NCI-H345 treated with DMSO at 0.1 percent for 48 hours (cell line): ENCODE measurements around the gene FGGY.

Experiments
- DNase-seq: peaks from one replicate; lab custom pipeline; 2025; ENCODE audit not compliant: unreplicated experiment; lab: John Stamatoyannopoulos, UW

FGGY gene

DNA sequence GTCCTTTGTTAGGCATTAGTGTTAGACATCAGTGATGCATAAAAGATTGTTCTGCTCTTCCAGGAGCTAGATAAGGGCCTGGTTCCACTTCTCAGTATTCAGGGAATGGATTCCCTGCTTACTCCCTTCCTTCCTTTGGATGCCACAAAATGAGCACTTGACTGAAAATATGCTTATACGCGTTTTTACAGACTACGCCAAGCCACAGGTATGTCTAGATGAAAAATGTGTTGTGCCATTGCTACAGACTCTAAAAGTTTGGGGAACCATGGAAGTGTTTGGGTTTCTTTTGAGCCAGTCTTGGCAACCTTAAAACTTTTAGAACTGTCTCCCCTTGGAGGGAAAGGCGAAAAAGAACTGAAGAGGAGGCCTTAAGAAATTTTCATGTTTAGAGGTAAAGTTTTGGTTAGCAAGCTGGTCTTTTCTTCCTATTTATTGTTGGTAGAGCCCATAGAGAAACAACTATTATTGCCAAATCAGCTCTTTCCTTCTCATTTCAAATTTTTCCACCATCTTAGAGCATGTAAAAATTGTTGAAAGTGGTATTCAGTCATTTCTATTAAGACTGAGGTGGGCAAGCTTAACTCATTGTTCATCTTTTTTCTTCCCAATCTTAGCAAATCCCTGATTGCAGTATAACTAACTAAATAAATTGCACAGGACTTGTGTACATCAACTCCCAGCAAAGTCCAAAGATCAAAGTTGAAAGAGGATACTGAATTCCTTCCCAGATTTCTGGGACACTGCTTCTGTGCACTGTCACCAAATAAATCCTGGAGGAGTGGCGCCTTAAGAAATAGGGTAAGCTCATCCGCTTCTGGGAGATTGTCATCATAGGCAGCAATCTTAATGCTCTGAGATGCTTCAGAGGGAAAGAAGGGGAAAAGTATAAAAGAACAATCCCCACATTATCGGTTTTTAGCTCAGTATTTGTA lies 18.9 kb downstream of the FGGY start:
- DNase-seq: no peak

DNA sequence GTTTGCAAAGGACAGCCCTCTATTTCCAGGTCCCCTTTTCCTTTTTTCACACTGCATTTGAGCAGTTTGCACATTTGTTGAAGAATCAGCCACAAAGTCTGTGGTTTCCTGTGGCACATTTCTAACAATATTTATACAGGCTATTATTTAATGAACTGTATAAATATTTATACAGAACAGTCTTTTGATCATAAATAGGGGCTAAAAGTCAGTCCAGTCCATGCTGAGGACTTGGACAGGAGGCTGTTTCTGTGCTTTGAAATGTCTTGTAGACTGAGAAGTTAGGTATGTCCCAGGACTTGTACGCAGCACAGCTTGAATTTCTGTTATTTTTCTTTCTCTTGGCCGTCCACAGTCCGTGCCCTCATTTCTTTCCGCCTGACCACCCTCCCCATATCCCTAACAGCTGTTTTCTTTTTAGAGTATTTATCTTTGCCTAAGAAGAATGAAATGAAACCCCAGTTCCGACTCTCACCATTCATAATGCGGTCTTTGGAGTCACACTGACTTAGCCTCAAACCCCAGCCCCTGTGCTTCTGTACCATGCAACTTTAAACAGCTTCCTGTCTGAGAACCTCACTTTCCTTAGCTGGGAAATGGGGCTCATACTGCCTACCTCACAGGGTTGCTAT lies 19.7 kb downstream of the FGGY start:
- DNase-seq: no peak

DNA sequence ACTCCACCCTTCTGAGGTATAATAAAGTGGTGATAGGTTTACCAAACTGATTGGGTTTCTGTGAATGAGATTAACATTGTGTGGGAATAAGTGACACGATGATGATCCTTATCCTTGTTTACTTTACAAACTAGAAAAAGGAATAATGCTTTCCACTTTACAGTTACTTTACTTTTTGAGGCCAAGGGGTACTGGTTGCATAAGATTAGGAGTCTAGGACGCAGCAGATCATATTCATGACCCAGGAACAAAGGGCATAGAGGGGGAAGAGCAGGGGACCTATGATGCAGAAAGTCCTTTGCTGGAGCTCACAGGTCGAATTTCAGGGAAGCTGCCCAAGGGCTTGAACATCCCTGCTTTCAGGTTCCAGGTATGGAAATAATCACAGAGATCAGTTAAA lies 20.4 kb downstream of the FGGY start:
- DNase-seq: no peak

DNA sequence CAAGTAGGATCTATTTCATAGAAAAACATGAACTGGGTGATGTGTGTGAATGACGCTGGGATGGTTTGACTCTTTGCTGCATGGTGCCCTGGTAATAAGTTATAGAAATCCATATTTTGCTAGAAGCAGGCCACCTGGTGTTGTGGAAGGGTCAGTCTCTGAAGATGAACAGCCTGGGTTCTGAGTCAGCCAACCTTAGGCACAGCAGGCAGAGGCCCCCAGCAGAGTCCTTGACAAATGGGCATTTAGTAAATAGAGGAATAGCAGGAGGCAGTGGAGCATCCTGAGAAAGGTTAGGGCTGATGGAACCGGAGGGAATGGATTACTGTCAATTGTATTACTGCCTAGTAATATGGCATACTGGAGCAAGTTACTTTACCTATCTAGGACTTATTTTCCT lies 20.9 kb downstream of the FGGY start:
- no peak for DNase-seq

DNA sequence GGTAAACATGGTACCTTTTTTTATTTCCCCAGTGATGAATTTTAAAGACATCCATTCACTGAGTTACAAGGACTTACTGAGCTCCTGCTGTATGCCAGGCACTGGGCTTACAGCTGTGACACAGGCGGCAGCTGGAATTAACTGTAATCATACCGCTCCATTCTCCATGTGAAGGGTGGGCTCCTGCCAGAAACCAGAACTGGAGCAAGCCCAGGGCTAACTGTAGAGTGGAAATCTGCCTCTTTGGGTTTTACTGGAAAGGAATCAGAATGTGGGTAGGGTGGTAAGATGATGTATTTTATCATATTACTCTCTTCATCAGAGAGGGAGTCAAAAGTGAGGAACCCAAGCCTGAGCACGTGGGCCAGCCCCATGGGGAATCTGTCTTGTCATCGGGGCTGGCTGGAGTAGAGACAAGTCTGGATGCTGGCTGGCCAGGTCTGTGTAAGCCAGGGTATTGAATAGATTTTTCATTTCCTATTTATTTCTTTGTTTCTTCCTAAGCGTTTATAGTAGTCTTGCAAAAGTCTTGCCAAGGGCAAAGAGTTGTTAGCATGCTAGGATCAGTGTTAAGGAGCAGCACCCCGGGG lies 21.5 kb downstream of the FGGY start:
- no peak for DNase-seq

DNA sequence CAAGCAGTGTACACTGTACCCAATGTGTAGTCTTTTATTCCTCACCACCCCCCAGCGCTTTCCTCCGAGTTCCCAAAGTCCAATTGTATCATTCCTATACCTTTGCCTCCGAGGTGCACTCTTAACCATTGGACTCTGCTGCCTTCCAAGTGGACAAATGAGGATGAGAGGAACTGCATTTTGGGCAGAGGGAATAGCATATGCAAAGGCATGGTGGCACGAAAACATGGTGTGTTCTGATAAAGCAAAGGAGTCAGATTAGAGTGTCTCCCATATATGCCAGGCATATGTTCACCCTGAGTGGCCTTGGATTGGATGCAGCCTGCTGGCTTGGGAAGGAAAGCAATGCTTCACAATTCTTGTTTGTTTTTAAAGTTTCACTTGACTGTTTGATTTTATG lies 25.5 kb downstream of the FGGY start:
- DNase-seq: no peak

DNA sequence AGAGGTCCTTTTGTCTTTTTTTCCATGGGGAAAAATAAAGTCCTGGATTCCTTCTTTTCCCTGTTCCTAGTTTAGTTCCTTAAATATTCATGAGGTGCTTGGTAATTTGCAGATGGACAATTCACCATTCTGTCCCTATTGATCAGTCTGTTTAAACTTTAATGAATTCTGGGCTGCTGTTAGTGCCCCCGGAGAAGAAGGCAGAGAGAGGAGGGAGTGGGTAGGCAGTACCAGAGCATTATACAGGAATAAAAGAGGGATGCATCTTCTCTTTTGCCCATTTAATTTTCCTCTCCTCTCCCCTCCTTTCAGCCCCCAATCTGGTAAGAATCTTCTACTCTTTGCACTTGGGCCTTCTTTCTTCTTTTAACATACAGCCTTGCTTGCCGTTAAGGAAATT lies 25.9 kb downstream of the FGGY start:
- no peak for DNase-seq

DNA sequence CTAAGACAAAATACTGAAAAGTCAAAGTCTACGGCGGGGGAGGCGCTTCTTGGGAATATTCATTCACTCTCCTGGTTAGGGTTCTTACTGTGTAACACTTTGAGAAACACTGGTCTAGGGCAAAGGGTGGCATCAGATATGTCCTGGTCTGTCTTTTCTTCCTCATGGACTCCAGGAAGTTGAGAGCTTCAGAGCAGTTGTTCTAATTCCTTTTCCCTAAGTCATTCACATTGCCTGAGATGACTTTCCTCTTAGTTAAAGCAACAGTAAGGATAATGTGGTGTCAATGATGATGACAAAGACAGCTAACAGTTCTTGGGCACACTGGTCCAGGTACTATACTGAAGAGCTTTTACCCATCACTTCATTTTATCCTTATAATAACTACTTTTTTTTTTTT lies 27.0 kb downstream of the FGGY start:
- DNase-seq: no peak

- no peak for DNase-seq
Measured at GRCh38 chr1:59328353-59328752, 31.5 kb downstream of the FGGY start.

DNA sequence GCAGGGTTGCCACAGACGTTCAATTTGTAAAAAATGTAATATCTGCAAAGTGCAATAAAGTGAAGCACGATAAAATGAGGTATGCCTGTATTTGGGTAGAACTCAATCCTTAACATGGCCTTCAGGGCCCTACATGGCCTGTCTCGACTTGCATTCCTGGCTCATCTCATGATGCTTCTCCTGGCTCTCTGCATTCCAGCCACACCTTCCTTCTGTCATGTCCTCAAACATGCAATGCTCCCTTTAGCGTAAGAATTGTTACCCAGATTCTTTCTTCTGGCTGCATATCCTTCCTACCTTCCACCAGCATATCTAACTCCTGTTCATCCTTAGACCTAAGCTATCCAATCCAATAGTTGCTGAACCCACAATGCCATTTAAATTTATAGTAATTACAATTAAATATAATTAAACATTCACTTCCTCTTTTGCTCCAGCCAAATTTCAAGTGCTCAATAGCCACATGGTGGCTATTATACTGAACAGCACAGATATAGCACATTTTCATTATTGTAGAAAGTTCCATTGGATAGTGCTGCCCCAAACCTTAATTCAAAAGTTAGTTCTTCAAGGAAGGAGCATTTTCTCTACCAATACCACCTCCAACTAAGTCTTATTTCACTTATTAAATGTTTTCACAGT lies 32.6 kb downstream of the FGGY start:
- no peak for DNase-seq

DNA sequence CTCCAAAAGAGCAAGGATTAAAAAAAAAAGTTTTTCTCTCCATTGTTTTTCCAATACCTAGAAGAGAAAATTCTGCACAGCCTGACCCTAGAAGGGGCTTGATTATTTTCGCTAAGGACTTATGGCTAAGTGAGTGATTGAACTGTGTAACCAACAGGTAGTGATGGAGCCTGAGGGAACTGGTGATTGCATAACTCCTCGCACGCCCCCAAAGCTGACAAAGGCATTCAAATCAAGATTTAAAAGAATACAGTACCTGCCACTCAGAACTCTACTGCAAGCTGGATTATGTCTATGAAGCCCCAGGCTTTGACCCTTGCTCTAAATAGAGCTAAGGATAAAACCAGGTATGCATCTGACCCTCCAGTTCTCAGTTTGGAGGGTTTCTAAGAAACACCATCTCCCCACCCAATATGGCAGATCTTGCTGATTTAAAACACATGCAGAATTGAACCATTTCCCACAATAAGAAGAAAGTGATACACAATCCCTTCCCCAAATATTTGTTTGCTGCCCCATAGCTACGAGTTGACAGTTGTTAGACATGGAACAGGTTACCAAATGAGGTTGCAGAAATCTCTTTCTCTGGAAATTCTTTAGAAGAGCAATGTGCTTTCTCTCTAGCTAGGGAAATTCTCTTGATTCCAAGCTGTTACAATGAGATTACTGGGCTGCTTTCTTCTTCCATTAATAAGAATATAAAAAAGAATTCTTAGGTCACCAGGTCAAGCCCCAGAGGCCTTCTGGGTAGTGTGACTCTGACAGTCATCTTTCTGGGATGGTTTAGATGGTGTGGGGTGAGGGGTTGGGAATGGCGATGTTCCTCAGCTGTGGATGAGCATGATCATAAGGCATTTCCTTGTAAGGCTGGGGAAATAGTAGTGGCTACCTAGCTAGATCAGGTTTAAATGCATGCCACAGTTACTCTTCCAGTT lies 35.1 kb downstream of the FGGY start:
- DNase-seq: no peak

DNA sequence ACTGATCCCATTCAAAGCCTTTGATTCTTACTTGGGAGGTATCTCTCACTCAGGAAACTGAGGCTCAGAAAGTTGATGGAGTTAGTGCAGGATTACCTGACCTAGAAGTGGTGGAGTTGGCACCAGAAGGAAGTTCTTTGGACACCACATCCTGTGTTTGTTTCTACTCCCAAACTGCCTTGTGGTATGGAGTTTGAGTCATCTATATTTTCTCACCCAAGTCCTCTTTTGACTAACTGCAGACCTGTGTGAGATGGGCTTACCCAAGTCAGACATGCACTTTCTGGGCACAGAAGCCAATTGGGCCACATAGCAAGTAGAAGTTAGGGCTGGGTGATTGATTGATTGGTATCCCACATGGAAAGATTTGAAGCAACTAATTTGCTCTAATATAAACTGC lies 36.1 kb downstream of the FGGY start:
- DNase-seq: no peak

- no peak for DNase-seq
Measured at GRCh38 chr1:59333626-59334277, 36.9 kb downstream of the FGGY start.

DNA sequence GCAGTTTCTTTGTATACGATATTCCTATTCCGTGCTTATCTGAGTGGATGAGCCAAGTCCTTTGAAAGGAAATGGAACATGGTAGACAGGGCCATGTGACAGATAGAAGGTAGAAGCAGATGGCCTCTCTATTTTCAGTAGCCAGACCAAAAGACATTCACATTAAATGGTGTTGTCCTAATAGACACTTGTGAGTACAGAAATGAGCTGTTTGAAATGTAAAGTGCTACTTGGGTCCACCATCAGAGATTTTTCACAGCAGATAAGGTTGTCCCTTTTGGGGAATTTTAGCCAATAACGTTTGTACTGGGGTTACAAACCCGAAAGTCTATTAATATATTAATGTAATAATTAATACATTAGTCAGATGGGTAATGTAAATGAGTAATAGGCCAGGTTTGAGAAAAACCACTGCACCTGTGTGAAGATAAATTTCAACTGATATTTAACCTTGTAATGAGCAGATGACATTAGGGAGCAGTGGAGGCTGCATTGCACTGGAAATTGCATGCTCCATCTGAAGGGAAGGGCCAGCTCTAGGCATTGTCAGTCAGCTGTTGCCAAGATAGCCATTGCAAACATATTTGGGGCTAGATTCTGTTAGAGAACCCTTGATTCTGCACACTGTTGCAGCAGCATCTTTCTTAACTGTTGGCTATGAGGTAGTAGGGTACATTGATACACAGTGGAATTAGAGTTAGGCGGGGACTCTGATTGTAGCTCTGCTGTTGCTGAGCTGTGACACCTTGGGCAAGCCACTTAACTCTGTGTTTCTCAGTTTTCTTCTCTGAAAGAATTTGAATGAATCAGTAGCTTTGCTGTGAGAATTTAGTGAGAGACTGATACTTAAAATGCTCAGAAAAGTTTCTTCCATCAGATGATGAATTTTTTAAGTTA lies 43.8 kb downstream of the FGGY start:
- no peak for DNase-seq

DNA sequence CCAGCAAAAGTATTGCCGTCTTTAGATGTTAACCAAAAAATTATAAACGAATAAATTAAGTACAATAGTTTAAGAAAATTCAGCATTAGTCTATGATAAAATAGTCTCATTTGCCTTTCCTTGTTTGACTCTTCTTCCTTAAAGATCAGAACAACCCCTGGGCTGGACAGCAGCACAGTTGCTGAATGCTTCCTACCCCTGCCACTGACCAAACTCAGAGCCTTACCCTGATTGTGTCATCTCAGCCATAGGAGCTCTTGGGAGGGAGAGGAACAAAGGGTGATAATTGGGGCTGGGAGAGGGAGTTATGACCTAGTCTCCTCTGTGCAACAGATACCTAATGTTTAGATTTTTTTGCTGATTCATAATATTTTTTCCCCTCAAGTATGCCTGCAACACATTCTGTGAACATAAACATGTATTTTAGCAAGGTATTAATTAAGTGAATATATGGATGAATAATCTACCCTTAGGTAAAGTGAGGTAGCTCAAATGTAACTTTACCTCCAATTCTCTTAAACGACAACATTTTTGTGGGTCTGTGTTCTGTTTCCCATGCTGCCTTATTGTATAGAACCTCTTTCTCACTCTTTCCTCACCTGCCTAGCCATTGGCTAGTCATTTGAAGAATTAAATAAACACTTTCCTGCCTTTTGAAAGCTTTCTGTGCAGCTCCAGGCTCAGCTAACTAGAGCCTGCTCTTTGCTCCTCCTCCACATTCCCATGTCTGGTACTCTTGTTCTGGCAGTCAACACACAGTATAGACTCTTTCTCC lies 46.1 kb downstream of the FGGY start:
- DNase-seq: no peak

- no peak for DNase-seq
Measured at GRCh38 chr1:59343576-59343840, 46.6 kb downstream of the FGGY start.

DNA sequence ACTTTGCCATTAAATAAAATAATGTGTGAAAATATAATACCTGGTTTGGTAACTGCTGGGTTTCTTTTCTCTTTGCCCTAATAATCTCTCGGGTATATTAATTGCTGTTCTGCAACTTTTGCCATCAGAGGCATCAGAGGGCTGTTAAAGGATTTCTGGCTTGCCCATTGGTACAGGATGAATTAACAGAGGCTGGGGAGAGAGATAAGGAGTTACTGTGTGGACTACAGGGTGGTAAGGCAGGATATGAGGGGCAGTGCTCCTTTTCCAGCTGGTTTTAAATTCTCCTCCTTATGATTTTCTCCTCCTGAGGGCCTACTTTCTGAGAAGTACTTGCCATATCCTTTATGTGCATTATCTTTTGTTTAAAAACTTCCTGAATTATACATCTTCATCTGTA lies 48.3 kb downstream of the FGGY start:
- no peak for DNase-seq

DNA sequence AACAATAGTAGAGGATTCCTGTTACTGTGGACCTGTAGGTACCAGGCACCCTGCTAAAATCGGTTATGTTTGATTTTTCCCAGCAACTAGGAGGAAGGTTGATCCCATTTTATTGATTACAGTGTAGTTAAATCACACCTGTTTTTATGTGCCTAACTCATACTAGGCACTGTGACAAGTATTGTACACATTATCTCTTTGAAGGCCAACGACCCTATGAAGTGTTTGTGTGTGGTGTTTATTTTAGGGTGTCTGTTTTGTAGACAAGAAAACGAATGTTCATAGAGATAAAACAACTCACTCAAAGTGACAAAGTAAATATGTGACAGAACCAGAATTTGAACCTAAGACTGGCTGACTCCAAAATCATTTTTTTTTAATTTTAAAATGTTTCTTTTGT lies 49.5 kb downstream of the FGGY start:
- DNase-seq: no peak

GRCh38 chr1:59349101-59349500 lies 52.2 kb downstream of the FGGY start:
- no peak for DNase-seq
